AG04450 (cell line): ENCODE measurements around the gene COX8C. TPM values are rescaled to one million over a fixed set of nuclear protein-coding genes. Genes with fewer than 3 reads are reported as not detected.
"Not testable (repeated sequence)": the region's sequence is repeated elsewhere in the genome, so short reads cannot be mapped to it uniquely, and the experiment has no call there.

Source experiments
- CTCF ChIA-PET: fragments of 300-600, 350-600 bp; formaldehyde crosslinking; extraction: SDS; loops from one replicate; lab custom pipeline; 2022; ENCODE audit warnings: antibody characterized with exemption, inconsistent platforms; lab: Charles Lee
- POLR2A ChIA-PET: fragments of 350-600 bp; formaldehyde crosslinking; extraction: SDS; loops from one replicate; lab custom pipeline; 2021; ENCODE audit warnings: antibody characterized with exemption, inconsistent platforms; lab: Yijun Ruan, JAX
- DNase-seq: peaks from one replicate; pipeline ENCODE4 v3.0.0-alpha.2; 2011; ENCODE audit warnings: low read depth, low spot score
- H3K27ac ChIP-seq: one replicate; pipeline ENCODE4 v1.5.1; 2012; ENCODE audit warnings: low read depth, low read length, control low read depth
- H3K27me3 ChIP-seq: one replicate; pipeline ENCODE4 v1.6.0; 2012; ENCODE audit warnings: low read length; ENCODE audit not compliant: control insufficient read depth, insufficient read depth
- H3K4me3 ChIP-seq: 2 replicates; pipeline ENCODE4 v1.5.1; 2011; ENCODE audit warnings: mild to moderate bottlenecking, low read depth, low read length, control low read depth
- H3K9me3 ChIP-seq: 2 replicates; pipeline ENCODE4 v1.5.1; 2012; ENCODE audit warnings: low read length; ENCODE audit not compliant: control insufficient read depth, insufficient read depth
- polyA plus RNA-seq: library from polyadenylated mRNA; depleted of rRNA; stranded (reverse); fragments of >200 nt; gene quantifications from 2 replicates; pipeline ENCODE4 v1.2.3, GENCODE V29; 2011; rRNA removed
- small RNA-seq: library from RNA; depleted of rRNA; stranded (forward); fragments of <200 nt; gene quantifications from one replicate; pipeline ENCODE3, GENCODE V24; 2012; ENCODE audit warnings: low read depth; ENCODE audit not compliant: insufficient read length
- TF ChIP-seq, protein P1 (sequence below): IDR thresholded peaks from 2 replicates; pipeline ENCODE4 v1.5.1; 2011; ENCODE audit warnings: low read depth, low read length, control low read depth, inconsistent platforms

COX8C gene
- polyA plus RNA-seq, 1 experiment = not detected

DNA sequence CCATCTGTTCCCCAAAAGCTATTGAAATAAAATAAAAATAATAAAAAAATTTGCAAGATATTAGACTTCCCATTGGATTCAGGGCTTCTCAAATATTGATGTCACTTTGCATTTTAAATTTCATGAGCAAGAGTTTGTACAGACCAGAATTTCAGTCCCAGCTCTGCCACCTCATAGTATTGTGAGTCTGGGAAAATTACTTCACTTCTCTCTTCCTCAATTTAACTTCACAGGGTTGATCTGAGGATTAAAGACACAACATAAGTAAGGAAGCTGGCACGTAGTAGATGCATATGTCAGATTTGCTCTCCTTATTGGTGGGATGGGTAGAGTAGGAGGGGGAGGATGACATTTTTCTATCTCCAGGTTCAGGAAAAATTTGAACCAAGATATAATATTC is 32.8 kb downstream of the COX8C start:
- TF ChIP-seq, protein P1, sequence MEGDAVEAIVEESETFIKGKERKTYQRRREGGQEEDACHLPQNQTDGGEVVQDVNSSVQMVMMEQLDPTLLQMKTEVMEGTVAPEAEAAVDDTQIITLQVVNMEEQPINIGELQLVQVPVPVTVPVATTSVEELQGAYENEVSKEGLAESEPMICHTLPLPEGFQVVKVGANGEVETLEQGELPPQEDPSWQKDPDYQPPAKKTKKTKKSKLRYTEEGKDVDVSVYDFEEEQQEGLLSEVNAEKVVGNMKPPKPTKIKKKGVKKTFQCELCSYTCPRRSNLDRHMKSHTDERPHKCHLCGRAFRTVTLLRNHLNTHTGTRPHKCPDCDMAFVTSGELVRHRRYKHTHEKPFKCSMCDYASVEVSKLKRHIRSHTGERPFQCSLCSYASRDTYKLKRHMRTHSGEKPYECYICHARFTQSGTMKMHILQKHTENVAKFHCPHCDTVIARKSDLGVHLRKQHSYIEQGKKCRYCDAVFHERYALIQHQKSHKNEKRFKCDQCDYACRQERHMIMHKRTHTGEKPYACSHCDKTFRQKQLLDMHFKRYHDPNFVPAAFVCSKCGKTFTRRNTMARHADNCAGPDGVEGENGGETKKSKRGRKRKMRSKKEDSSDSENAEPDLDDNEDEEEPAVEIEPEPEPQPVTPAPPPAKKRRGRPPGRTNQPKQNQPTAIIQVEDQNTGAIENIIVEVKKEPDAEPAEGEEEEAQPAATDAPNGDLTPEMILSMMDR = no peak
- Histone ChIP-seq H3K27ac (no peak overlapping the region), H3K9me3 (no peaks in the 10 kb centered on the region), H3K4me3 (no peak overlapping the region), H3K27me3 (no peaks in the 10 kb centered on the region)
- no peak for DNase-seq
- CTCF ChIA-PET = no interaction called here
- POLR2A ChIA-PET = no interaction called here

DNA sequence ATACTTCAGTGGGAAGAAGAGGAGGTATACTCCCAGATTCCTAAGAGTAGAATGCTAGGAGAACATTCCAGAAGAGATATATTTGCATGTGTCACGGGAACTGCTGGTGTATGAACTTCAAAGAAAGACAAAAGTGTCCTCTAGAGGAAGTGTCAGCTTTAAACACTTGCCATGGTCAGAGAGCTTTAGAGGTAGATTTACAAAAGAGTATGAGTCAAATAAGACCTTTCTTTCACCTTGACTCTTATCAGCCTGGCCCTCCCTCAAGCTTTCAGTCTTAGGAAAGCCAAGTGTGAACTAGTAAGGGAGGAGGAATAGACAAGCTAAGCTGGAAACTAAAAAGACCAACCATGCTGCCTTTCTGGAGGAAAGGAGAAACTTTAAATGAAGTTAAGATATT is 34.7 kb downstream of the COX8C start:
- Histone ChIP-seq H3K4me3 (no peak overlapping the region), H3K9me3 (no peaks in the 10 kb centered on the region), H3K27ac (no peak overlapping the region), H3K27me3 (no peaks in the 10 kb centered on the region)
- ChIA-PET CTCF (no interaction called here), POLR2A (no interaction called here)
- no peak for DNase-seq
- TF ChIP-seq, protein P1 = no peak

DNA sequence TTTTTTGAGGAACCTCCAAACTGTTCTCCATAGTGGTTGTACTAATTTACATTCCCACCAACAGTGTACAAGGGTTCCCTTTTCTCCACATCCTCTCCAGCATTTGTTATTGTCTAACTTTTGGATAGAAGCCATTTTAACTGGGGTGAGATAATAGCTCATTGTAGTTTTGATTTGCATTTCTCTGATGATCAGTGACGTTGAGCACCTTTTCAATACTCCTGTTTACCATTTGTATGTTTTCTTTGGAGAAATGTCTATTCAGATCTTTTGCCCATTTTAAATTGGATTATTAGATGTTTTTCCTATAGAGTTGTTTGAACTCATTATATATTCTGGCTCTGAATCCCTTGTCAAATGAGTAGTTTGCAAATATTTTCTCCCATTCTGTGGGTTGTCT is 37.3 kb downstream of the COX8C start:
- POLR2A ChIA-PET, H3K9me3 ChIP-seq, H3K27ac ChIP-seq, H3K27me3 ChIP-seq, H3K4me3 ChIP-seq, DNase-seq: not testable (repeated sequence)
- CTCF ChIA-PET = interaction anchor here (0.7 kb wide), 1 partner anchor 9 kb away, joined by 3 read pairs; no protein-coding TSS in a partner anchor

DNA sequence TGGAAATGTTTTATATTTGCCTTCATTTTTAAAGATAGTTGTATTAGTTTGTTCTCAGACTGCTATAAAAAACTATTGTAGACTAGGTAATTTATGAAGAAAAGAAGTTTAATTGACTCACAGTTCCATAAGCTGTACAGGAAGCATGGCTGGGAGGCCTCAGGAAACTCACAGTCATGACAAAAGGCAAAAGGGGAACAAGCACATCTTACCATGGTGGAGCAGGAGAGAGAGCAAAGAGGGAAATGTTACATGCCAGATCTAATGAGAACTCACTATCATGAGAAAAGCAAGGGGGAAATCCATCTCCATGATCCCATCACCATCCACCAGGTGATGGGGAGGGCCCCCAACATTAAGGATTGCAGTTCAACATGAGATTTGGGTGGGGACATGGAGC is 48.2 kb downstream of the COX8C start:
- Histone ChIP-seq H3K9me3 (no peaks in the 10 kb centered on the region), H3K27me3 (no peaks in the 10 kb centered on the region), H3K4me3 (no peak overlapping the region), H3K27ac (no peak overlapping the region)
- no peak for DNase-seq
- TF ChIP-seq, protein P1 = no peak
- CTCF ChIA-PET = no interaction called here
- POLR2A ChIA-PET = no interaction called here

DNA sequence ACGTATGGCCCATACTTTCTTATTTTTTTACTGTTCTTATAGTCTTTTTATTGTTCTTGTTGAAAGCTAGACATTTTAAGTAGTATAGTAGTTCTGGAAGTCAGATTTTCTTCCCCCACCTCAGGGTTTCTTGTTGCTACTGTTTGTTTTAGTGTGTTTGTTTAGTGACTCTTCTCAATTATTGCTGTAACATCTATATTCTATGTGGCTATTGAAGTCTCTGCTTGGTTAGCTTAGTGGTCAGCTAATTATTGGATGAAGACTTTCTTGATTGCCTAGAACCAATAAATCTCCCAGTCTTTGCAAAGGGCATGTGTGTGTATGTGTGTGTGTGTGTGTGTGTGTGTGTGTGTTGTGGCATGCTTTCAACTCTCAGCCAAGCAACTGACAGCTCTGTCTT is 49.5 kb downstream of the COX8C start:
- Histone ChIP-seq H3K27ac (no peak overlapping the region), H3K4me3 (no peak overlapping the region), H3K27me3 (no peaks in the 10 kb centered on the region), H3K9me3 (no peaks in the 10 kb centered on the region)
- POLR2A ChIA-PET = no interaction called here
- TF ChIP-seq, protein P1 = no peak
- no peak for DNase-seq
- CTCF ChIA-PET = no interaction called here

Small RNA genes lying within 50 kb of the gene (small RNA-seq; reads per million reads assigned to genes)
- gene RF00019 = not detected

Other genes starting within 250 kb of the COX8C start
- gene ITPK1, start 231.3 kb upstream of the COX8C start, polyA plus RNA-seq = 13.6 and 19.4 TPM in 2 replicates
- gene MOAP1, start 162.3 kb upstream of the COX8C start, polyA plus RNA-seq = 16.7 and 21.0 TPM in 2 replicates
- gene LYSET, start 161.9 kb upstream of the COX8C start, polyA plus RNA-seq = 12.2 and 15.6 TPM in 2 replicates
- 7.5 and 8.2 TPM in 2 replicates for gene GON7, start 140.1 kb upstream of the COX8C start, polyA plus RNA-seq
- 25.4 and 30.7 TPM in 2 replicates for gene UBR7, start 139.9 kb upstream of the COX8C start, polyA plus RNA-seq
- 22.4 and 24.4 TPM in 2 replicates for gene BTBD7, start 14.1 kb upstream of the COX8C start, polyA plus RNA-seq
- gene UNC79, start 83.8 kb downstream of the COX8C start, polyA plus RNA-seq = 0.02 and 0.04 TPM in 2 replicates